ENCODE results near the gene CDC42EP1. TPM values are rescaled to one million over a fixed set of nuclear protein-coding genes. Genes with fewer than 3 reads are reported as not detected.
A peak's percentile ranks its signal among the peaks of the same experiment; 100 is the strongest.

Gene CDC42EP1
- total RNA-seq, 1 donor from 2014 or later, result 51.2 TPM

DNA sequence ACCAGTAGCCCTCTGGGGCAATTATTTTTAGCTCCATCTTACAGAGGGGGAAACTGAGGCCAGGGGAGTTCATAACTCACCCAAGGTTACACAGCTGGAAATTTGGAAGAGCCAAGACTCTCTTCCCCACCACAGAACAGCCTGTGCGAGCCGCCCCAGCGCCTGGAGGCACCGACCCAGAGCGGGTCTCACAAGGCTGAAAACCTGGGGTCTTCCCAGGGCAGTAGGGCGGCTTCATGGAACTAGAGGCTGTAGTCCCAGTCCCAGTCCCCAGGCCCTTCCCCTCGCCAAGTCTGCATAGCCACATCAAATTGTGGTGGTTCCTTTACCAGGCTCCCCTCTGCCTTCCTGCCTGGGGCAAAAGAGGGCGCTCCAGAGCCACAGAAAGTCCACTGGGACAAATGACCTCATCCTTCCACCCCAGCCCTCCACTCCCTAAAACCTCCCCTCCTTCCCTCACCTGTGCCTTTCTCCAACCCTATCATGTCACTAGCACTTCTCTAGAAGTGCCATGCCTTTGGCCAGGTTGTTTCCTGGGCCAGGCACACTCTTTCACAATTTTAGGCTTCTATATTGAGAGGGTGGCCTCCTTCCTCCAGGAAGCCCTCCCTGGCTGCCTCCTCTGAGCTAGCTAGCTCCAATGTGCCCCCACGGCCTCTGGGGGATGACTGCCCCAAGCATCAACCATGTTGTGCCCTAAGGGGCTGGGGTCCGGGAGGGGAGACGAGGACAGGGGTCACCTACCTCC, 15.2 kb upstream of the CDC42EP1 start:
- Mint-ChIP-seq H3K4me1 (ENCODE audit: unreplicated experiment) (peaks cover 27% of the 10 kb centered on the region), H3K27ac (ENCODE audit: unreplicated experiment) (peak overlapping the region; percentile 84), H3K9me3 (ENCODE audit: unreplicated experiment) (no peaks in the 10 kb centered on the region), H3K27me3 (ENCODE audit: unreplicated experiment) (peaks cover 9% of the 10 kb centered on the region), H3K4me3 (ENCODE audit: unreplicated experiment) (peak overlapping the region; percentile 59), H3K36me3 (ENCODE audit: low read depth, unreplicated experiment) (no peaks in the 10 kb centered on the region)
- TF ChIP-seq, protein P1, sequence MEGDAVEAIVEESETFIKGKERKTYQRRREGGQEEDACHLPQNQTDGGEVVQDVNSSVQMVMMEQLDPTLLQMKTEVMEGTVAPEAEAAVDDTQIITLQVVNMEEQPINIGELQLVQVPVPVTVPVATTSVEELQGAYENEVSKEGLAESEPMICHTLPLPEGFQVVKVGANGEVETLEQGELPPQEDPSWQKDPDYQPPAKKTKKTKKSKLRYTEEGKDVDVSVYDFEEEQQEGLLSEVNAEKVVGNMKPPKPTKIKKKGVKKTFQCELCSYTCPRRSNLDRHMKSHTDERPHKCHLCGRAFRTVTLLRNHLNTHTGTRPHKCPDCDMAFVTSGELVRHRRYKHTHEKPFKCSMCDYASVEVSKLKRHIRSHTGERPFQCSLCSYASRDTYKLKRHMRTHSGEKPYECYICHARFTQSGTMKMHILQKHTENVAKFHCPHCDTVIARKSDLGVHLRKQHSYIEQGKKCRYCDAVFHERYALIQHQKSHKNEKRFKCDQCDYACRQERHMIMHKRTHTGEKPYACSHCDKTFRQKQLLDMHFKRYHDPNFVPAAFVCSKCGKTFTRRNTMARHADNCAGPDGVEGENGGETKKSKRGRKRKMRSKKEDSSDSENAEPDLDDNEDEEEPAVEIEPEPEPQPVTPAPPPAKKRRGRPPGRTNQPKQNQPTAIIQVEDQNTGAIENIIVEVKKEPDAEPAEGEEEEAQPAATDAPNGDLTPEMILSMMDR (IDR thresholded peaks at IDR 0.05; ENCODE audit: unreplicated experiment), result peak; percentile 66
- peak; percentile 90 for DNase-seq (ENCODE audit: low spot score)

DNA sequence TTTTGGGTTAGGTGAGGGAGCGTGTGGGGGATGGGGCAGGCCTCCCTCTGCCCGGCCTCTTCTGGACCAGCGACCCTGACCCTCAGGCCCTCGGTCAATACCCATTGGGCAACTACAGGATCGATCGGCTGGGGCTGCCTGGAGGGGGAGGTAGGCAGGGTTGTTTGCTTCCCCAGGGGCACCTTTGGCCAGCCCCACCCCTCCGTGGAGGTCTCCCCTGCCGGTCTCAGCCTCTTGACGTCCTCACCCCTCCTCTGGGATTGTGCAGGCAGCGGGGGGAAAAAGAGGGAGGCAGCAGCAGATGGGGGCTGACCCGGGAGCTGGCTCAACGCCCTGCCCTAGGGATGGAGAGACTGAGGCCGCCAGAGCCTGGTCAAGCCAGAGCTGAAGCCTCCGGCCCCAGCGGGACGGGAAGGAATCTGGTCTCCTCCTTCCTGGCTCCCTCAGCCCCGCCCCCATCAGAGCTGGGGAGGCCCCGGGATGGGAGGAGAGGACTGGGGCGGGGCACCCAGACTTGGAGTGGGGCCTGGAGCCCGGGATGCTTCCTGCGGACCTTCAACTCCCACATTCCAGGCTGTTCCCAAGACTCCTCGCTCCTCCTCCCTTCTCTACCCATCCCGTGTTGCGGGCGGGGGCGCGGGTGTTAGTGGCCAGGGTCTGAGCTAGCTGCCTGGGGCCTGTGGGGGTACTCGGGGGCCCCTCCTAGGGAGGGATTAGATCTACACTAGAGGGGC, 14.4 kb upstream of the CDC42EP1 start:
- peaks cover 22% of the 10 kb centered on the region for H3K4me1 Mint-ChIP-seq (ENCODE audit: unreplicated experiment)
- H3K27me3 Mint-ChIP-seq (ENCODE audit: unreplicated experiment), result peaks cover 9% of the 10 kb centered on the region
- TF ChIP-seq, protein P1 (IDR thresholded peaks at IDR 0.05; ENCODE audit: unreplicated experiment), result no peak
- no peaks in the 10 kb centered on the region for H3K36me3 Mint-ChIP-seq (ENCODE audit: low read depth, unreplicated experiment)
- DNase-seq (ENCODE audit: low spot score), result peak; percentile 90
- no peaks in the 10 kb centered on the region for H3K9me3 Mint-ChIP-seq (ENCODE audit: unreplicated experiment)
- no peak overlapping the region for H3K4me3 Mint-ChIP-seq (ENCODE audit: unreplicated experiment)
- H3K27ac Mint-ChIP-seq (ENCODE audit: unreplicated experiment), result peak overlapping the region; percentile 97

DNA sequence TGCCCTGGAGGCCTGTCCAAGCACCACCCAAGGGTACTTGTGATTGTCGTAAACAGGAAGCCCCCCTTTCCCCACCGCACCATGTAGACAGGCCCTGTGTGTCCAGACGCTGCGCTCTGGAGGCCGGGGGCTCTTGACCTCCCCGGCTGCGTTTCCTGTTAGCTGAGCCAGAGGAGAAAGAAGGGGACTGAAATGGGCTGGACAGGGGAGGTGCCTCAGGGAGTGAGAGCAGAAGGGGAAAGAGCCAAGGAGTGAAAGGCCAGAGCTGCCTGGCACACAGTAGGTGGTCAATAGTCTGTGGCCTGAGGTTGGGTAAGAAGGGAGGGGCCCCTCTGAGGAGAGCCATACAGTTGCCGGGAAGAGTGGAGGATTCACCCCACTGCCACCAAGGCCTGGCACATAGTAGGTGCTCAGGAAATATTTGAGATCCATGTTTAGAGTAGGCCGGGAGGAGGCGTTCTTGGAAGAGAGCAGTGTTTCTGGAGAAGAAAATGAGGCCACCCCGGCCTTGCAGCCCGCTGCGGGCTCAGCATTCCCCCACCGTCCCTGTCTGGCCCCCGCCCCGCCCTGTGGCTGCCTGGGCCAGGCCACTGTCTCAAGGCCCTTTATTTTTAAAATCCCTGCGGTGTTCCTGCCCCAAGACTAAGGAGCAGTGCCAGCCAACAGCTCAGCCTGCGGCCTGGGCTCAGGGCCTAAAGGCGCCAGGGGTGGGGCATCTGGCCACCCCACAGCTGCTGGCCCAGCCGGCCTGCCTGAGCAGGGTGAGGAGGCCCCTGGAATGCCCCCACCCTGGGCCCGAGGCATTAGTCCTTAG, 13.6 kb upstream of the CDC42EP1 start:
- Mint-ChIP-seq H3K27ac (ENCODE audit: unreplicated experiment) (peak overlapping the region; percentile 97), H3K27me3 (ENCODE audit: unreplicated experiment) (peaks cover 9% of the 10 kb centered on the region), H3K36me3 (ENCODE audit: low read depth, unreplicated experiment) (no peaks in the 10 kb centered on the region), H3K4me1 (ENCODE audit: unreplicated experiment) (peaks cover 29% of the 10 kb centered on the region), H3K9me3 (ENCODE audit: unreplicated experiment) (no peaks in the 10 kb centered on the region), H3K4me3 (ENCODE audit: unreplicated experiment) (peak overlapping the region; percentile 74)
- no peak for DNase-seq (ENCODE audit: low spot score)
- TF ChIP-seq, protein P1 (IDR thresholded peaks at IDR 0.05; ENCODE audit: unreplicated experiment), result no peak

DNA sequence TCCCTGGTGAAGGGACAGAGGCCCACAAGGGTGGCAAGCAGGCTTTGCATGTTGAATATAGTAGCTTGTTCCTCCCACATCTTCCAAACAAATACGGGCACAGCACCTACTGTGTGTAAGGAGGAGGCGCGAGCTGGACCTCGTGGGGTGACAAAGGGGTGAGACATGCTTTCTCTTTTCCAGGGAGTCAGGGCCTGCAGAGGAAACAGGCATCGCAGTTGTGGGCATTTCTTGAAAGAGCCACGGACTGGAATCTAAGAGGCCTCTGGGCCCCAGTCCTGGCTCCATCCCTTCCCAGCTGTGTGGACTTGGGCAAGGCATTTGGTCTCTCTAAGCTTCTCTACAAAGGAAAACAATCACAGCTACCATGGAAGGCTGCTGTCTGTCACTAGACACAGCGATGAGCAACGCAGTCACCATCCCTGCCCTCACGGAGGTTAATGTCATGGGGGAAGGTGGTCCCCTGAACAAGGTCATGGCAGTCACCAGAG, 13.0 kb upstream of the CDC42EP1 start:
- Mint-ChIP-seq H3K4me1 (ENCODE audit: unreplicated experiment) (peaks cover 34% of the 10 kb centered on the region), H3K36me3 (ENCODE audit: low read depth, unreplicated experiment) (no peaks in the 10 kb centered on the region), H3K27me3 (ENCODE audit: unreplicated experiment) (peaks cover 9% of the 10 kb centered on the region), H3K9me3 (ENCODE audit: unreplicated experiment) (no peaks in the 10 kb centered on the region), H3K4me3 (ENCODE audit: unreplicated experiment) (no peak overlapping the region), H3K27ac (ENCODE audit: unreplicated experiment) (peak overlapping the region; percentile 75)
- TF ChIP-seq, protein P1 (IDR thresholded peaks at IDR 0.05; ENCODE audit: unreplicated experiment), result no peak
- no peak for DNase-seq (ENCODE audit: low spot score)
